BLaER1 (cell line): Measurements from ENCODE around the gene SEC14L3.
A peak's percentile ranks its signal among the peaks of the same experiment; 100 is the strongest.
"Not testable (repeated sequence)": the region's sequence is repeated elsewhere in the genome, so short reads cannot be mapped to it uniquely, and the experiment has no call there.

ENCODE experiments used
- H3K27ac ChIP-seq: shearing (Covaris generic); formaldehyde crosslinking; 2 replicates; pipeline ENCODE4 v1.8.1; 2022
- H3K27me3 ChIP-seq: shearing (Covaris generic); formaldehyde crosslinking; 2 replicates; pipeline ENCODE4 v1.8.1; 2022
- H3K36me3 ChIP-seq: shearing (Covaris generic); formaldehyde crosslinking; 2 replicates; pipeline ENCODE4 v1.8.1; 2022
- H3K4me1 ChIP-seq: shearing (Covaris generic); formaldehyde crosslinking; 2 replicates; pipeline ENCODE4 v1.8.1; 2022
- H3K4me2 ChIP-seq: shearing (Covaris generic); formaldehyde crosslinking; 2 replicates; pipeline ENCODE4 v1.8.1; 2022
- H3K4me3 ChIP-seq: shearing (Covaris generic); formaldehyde crosslinking; 2 replicates; pipeline ENCODE4 v1.8.1; 2022
- H3K9ac ChIP-seq: shearing (Covaris generic); formaldehyde crosslinking; 2 replicates; pipeline ENCODE4 v1.8.1; 2022
- H3K9me3 ChIP-seq: shearing (Covaris generic); formaldehyde crosslinking; 2 replicates; pipeline ENCODE4 v1.8.1; 2022
- H4K20me1 ChIP-seq: shearing (Covaris generic); formaldehyde crosslinking; 2 replicates; pipeline ENCODE4 v1.8.1; 2022
- Cebpa-rat ChIP-seq: shearing (Covaris generic); IDR thresholded peaks from 2 replicates; pipeline ENCODE4 v1.8.1; 2022

The SEC14L3 gene

GRCh38 chr22:30470655-30471054 is 1.2 kb downstream of the SEC14L3 start:
- Histone ChIP-seq H3K4me2 (no peak overlapping the region), H3K9me3 (no peaks in the 10 kb centered on the region), H3K9ac (no peak overlapping the region), H3K36me3 (no peaks in the 10 kb centered on the region), H3K4me1 (no peaks in the 10 kb centered on the region), H3K4me3 (no peak overlapping the region), H4K20me1 (no peaks in the 10 kb centered on the region), H3K27ac (no peak overlapping the region), H3K27me3 (no peaks in the 10 kb centered on the region)
- no peak for TF ChIP-seq Cebpa-rat

- Histone ChIP-seq H3K9ac (no peak overlapping the region), H3K27ac (no peak overlapping the region), H3K27me3 (no peaks in the 10 kb centered on the region), H3K9me3 (no peaks in the 10 kb centered on the region), H3K4me1 (no peaks in the 10 kb centered on the region), H3K36me3 (no peaks in the 10 kb centered on the region), H3K4me2 (no peak overlapping the region), H4K20me1 (no peaks in the 10 kb centered on the region), H3K4me3 (no peak overlapping the region)
- TF ChIP-seq Cebpa-rat, result no peak
These were observed 2.7 kb downstream of the SEC14L3 start for GRCh38 chr22:30469165-30469564.

- not testable (repeated sequence) for H3K9me3 ChIP-seq, H4K20me1 ChIP-seq, H3K27me3 ChIP-seq, H3K4me3 ChIP-seq, H3K36me3 ChIP-seq, H3K4me2 ChIP-seq, H3K9ac ChIP-seq, H3K4me1 ChIP-seq, H3K27ac ChIP-seq
These were observed 11.3 kb downstream of the SEC14L3 start for GRCh38 chr22:30460555-30460954.

- H4K20me1 ChIP-seq, result no peaks in the 10 kb centered on the region
- no peaks in the 10 kb centered on the region for H3K4me1 ChIP-seq
- no peak overlapping the region for H3K4me3 ChIP-seq
- H3K27me3 ChIP-seq, result no peaks in the 10 kb centered on the region
- H3K9ac ChIP-seq, result no peak overlapping the region
- H3K27ac ChIP-seq, result no peak overlapping the region
- TF ChIP-seq Cebpa-rat, result no peak
- no peaks in the 10 kb centered on the region for H3K36me3 ChIP-seq
- no peak overlapping the region for H3K4me2 ChIP-seq
- H3K9me3 ChIP-seq, result no peaks in the 10 kb centered on the region
These were observed 11.7 kb downstream of the SEC14L3 start for GRCh38 chr22:30460147-30460546.

- Histone ChIP-seq H3K4me2 (no peak overlapping the region), H3K27me3 (no peaks in the 10 kb centered on the region), H3K9ac (no peak overlapping the region), H3K4me1 (no peaks in the 10 kb centered on the region), H3K36me3 (no peaks in the 10 kb centered on the region), H3K27ac (no peak overlapping the region), H3K4me3 (no peak overlapping the region), H4K20me1 (no peaks in the 10 kb centered on the region), H3K9me3 (no peaks in the 10 kb centered on the region)
- TF ChIP-seq Cebpa-rat, result no peak
These were observed 12.4 kb downstream of the SEC14L3 start for GRCh38 chr22:30459181-30460052.

- H3K36me3 ChIP-seq, result no peaks in the 10 kb centered on the region
- H3K9me3 ChIP-seq, result no peaks in the 10 kb centered on the region
- no peak overlapping the region for H3K27ac ChIP-seq
- no peak overlapping the region for H3K4me2 ChIP-seq
- H4K20me1 ChIP-seq, result no peaks in the 10 kb centered on the region
- no peaks in the 10 kb centered on the region for H3K4me1 ChIP-seq
- no peaks in the 10 kb centered on the region for H3K27me3 ChIP-seq
- no peak overlapping the region for H3K4me3 ChIP-seq
- no peak for TF ChIP-seq Cebpa-rat
- no peak overlapping the region for H3K9ac ChIP-seq
These were observed 13.8 kb downstream of the SEC14L3 start for GRCh38 chr22:30457981-30458380.

- Histone ChIP-seq H4K20me1 (no peaks in the 10 kb centered on the region), H3K4me3 (no peak overlapping the region), H3K4me2 (no peak overlapping the region), H3K9me3 (no peaks in the 10 kb centered on the region), H3K9ac (no peak overlapping the region), H3K27me3 (no peaks in the 10 kb centered on the region), H3K4me1 (no peaks in the 10 kb centered on the region), H3K27ac (no peak overlapping the region), H3K36me3 (no peaks in the 10 kb centered on the region)
- no peak for TF ChIP-seq Cebpa-rat
These were observed 16.6 kb downstream of the SEC14L3 start for GRCh38 chr22:30455075-30455840.

- Histone ChIP-seq H3K4me1 (no peaks in the 10 kb centered on the region), H3K9me3 (no peaks in the 10 kb centered on the region), H3K27me3 (no peaks in the 10 kb centered on the region), H3K4me2 (no peak overlapping the region), H3K9ac (no peak overlapping the region), H3K27ac (no peak overlapping the region), H4K20me1 (no peaks in the 10 kb centered on the region), H3K36me3 (no peaks in the 10 kb centered on the region), H3K4me3 (no peak overlapping the region)
- peak; percentile 48; the same call in 1 of the 2 replicates for TF ChIP-seq Cebpa-rat
These were observed 17.9 kb downstream of the SEC14L3 start for GRCh38 chr22:30453731-30454510.

GRCh38 chr22:30452861-30453260 is 19.0 kb downstream of the SEC14L3 start:
- H3K9me3 ChIP-seq, result no peaks in the 10 kb centered on the region
- no peak for TF ChIP-seq Cebpa-rat
- H3K9ac ChIP-seq, result no peak overlapping the region
- no peak overlapping the region for H3K27ac ChIP-seq
- H3K4me2 ChIP-seq, result no peak overlapping the region
- H3K27me3 ChIP-seq, result no peaks in the 10 kb centered on the region
- no peak overlapping the region for H3K4me3 ChIP-seq
- H3K36me3 ChIP-seq, result no peaks in the 10 kb centered on the region
- 0 out of 2 replicates have a peak, but pooled peaks cover 3% of the 10 kb centered on the region for H3K4me1 ChIP-seq
- H4K20me1 ChIP-seq, result no peaks in the 10 kb centered on the region

GRCh38 chr22:30451488-30451887 is 20.3 kb downstream of the SEC14L3 start:
- not testable (repeated sequence) for H3K27me3 ChIP-seq, H3K9ac ChIP-seq, H3K4me3 ChIP-seq, H3K9me3 ChIP-seq, H4K20me1 ChIP-seq, H3K36me3 ChIP-seq, H3K4me2 ChIP-seq, H3K27ac ChIP-seq, H3K4me1 ChIP-seq
